ENCODE data around the gene METTL26. TPM values are rescaled to one million over a fixed set of nuclear protein-coding genes. Genes with fewer than 3 reads are reported as not detected.

Gene METTL26
- polyA plus RNA-seq, 3 donors = 57.1 to 80.9 (median 70.4) TPM

DNA sequence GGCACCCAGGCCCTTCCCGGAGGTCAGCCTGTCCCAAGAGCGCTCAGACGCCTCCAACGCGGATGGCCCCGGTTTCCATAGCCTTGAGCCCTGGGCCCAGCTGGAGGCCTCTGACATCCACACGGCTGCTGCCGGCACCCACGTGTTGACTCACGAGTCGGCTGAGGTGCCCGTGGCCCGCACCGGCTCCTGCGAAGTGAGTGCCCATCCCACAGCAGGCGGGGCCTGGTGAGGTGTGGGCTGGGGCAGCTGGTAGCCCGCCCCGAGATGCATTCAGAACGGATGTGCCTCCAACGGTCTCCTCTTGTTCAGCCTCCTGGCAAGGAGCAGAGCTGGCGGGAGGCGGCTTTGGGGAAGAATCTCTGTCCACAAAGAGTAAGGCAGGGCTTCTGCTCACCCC lies 15.7 kb upstream of the METTL26 start:
- H2AFZ ChIP-seq (ENCODE audit: insufficient read depth, low read depth, low read length, poor library complexity, severe bottlenecking) = no peak overlapping the region
- no peaks in the 10 kb centered on the region for H3K27me3 ChIP-seq (ENCODE audit: control insufficient read depth in 2 of 2, insufficient read depth in 2 of 2, low read length in 2 of 2)
- H3K36me3 ChIP-seq (replicated peaks in 1 of 2; ENCODE audit: control insufficient read depth in 1 of 2, insufficient read depth in 2 of 2, low read length in 2 of 2) = no peaks in the 10 kb centered on the region
- no peak overlapping the region for H3K4me3 Mint-ChIP-seq
- H3K27ac ChIP-seq (ENCODE audit: low read depth in 1 of 2, low read length in 2 of 2) = no peak overlapping the region
- H3K27ac Mint-ChIP-seq = no peak overlapping the region
- peaks cover 2% of the 10 kb centered on the region for H3K79me2 ChIP-seq (ENCODE audit: insufficient read depth, low read length)
- H3K27me3 Mint-ChIP-seq (ENCODE audit: low read depth in 3 of 3) = peaks cover 0 to 3% (median 2%) of the 10 kb centered on the region in 3 donors
- H3K36me3 Mint-ChIP-seq = peaks cover 0 to 15% of the 10 kb centered on the region in 2 donors
- H3K4me2 ChIP-seq (replicated peaks; ENCODE audit: extremely low read depth, low read length, poor library complexity, severe bottlenecking) = no peak overlapping the region
- no peak overlapping the region for H3K4me3 ChIP-seq (replicated peaks in 1 of 3; ENCODE audit: low read depth in 2 of 3, low read length in 3 of 3)
- H3K4me1 Mint-ChIP-seq = peaks cover 19% of the 10 kb centered on the region
- H4K20me1 ChIP-seq (ENCODE audit: insufficient read depth, low read length) = peaks cover 14% of the 10 kb centered on the region
- no peak for DNase-seq
- peaks cover 18 to 33% of the 10 kb centered on the region in 2 donors for H3K4me1 ChIP-seq (ENCODE audit: control insufficient read depth in 1 of 2, insufficient read depth in 2 of 2, low read length in 2 of 2)
- no peak overlapping the region for H3K9ac ChIP-seq (ENCODE audit: insufficient read depth, low read length, poor library complexity, severe bottlenecking)
- intact Hi-C loops (cut with micrococcal nuclease) = loop anchor here in 1 of 2 donors (5.0 kb wide), 1 partner anchor 70 kb away; no protein-coding TSS in a partner anchor
- no peaks in the 10 kb centered on the region for H3K9me3 ChIP-seq (replicated peaks in 1 of 2; ENCODE audit: control insufficient read depth in 1 of 2, insufficient read depth in 1 of 2, low read length in 2 of 2)
- 92% methylated on average over 21 of the region's 22 CpGs for WGBS (ENCODE audit: insufficient coverage)
- H3K9me3 Mint-ChIP-seq = no peaks in the 10 kb centered on the region
- TF ChIP-seq CTCF (IDR thresholded peaks at IDR 0.05) = no peak

DNA sequence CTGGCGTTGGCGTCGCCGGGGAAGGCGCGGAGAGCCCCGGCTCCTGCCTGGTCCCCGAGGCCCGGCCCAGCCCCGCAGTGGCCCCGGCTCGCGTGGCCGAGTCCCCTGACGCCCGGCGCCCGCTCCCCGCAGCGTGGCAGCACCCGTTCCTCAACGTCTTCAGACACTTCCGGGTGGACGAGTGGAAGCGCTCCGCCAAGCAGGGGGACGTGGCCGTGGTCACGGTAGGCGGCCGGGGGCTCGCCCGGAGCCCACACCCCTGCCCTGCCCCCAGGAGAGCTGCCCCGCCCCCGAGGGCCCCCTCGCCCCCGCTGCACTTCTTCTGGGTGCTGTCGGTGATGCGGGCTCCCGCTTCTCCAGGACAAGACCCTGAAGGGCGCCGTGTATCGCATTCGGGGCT lies 13.5 kb upstream of the METTL26 start:
- intact Hi-C loops (cut with micrococcal nuclease) = loop anchor here in 1 of 2 donors (5.0 kb wide), 1 partner anchor 67 kb away; no protein-coding TSS in a partner anchor
- H3K4me3 Mint-ChIP-seq = peak overlapping the region; percentile 59 to 68
- no peak overlapping the region for H3K27ac Mint-ChIP-seq

More for the DNA sequence above, 13.5 kb upstream of the METTL26 start:
- peak overlapping the region; percentile 85 for H3K4me2 ChIP-seq (replicated peaks; ENCODE audit: extremely low read depth, low read length, poor library complexity, severe bottlenecking)
- H3K4me3 ChIP-seq (replicated peaks in 1 of 3; ENCODE audit: low read depth in 2 of 3, low read length in 3 of 3) = peak overlapping the region; percentile 9 to 79 (median 36)
- H3K27me3 ChIP-seq (ENCODE audit: control insufficient read depth in 2 of 2, insufficient read depth in 2 of 2, low read length in 2 of 2) = no peaks in the 10 kb centered on the region
- peaks cover 18 to 37% of the 10 kb centered on the region in 2 donors for H3K4me1 ChIP-seq (ENCODE audit: control insufficient read depth in 1 of 2, insufficient read depth in 2 of 2, low read length in 2 of 2)
- no peak for DNase-seq
- peaks cover 25% of the 10 kb centered on the region for H3K4me1 Mint-ChIP-seq
- peaks cover 31% of the 10 kb centered on the region for H4K20me1 ChIP-seq (ENCODE audit: insufficient read depth, low read length)
- no peak overlapping the region for H3K27ac ChIP-seq (ENCODE audit: low read depth in 1 of 2, low read length in 2 of 2)
- H3K36me3 ChIP-seq (replicated peaks in 1 of 2; ENCODE audit: control insufficient read depth in 1 of 2, insufficient read depth in 2 of 2, low read length in 2 of 2) = no peaks in the 10 kb centered on the region
- peaks cover 1 to 20% of the 10 kb centered on the region in 2 donors for H3K36me3 Mint-ChIP-seq
- H3K9me3 Mint-ChIP-seq = peaks cover 0 to 2% (median 0%) of the 10 kb centered on the region in 7 donors
- TF ChIP-seq CTCF (IDR thresholded peaks at IDR 0.05) = no peak
- H3K9ac ChIP-seq (ENCODE audit: insufficient read depth, low read length, poor library complexity, severe bottlenecking) = peak overlapping the region; percentile 85
- peak overlapping the region; percentile 94 for H2AFZ ChIP-seq (ENCODE audit: insufficient read depth, low read depth, low read length, poor library complexity, severe bottlenecking)
- H3K79me2 ChIP-seq (ENCODE audit: insufficient read depth, low read length) = peaks cover 10% of the 10 kb centered on the region
- no peaks in the 10 kb centered on the region for H3K9me3 ChIP-seq (replicated peaks in 1 of 2; ENCODE audit: control insufficient read depth in 1 of 2, insufficient read depth in 1 of 2, low read length in 2 of 2)
- H3K27me3 Mint-ChIP-seq (ENCODE audit: low read depth in 3 of 3) = peaks cover 0 to 3% (median 0%) of the 10 kb centered on the region in 3 donors
- 2% methylated on average over 44 of the region's 44 CpGs for WGBS (ENCODE audit: insufficient coverage)

All from CD14-positive monocyte (primary cell).